Loucy (cell line): ENCODE results near the gene SUSD2.

ENCODE experiments used
- EZH2phosphoT487 ChIP-seq: fragments of 200-600 bp; IDR thresholded peaks from 2 replicates; pipeline ENCODE4 v1.6.1; 2018; ENCODE audit warnings: antibody characterized with exemption, mild to moderate bottlenecking, moderate library complexity, borderline replicate concordance
- TF ChIP-seq, protein P1 (sequence below): fragments of 200-600 bp; sonication (generic); conservative IDR thresholded peaks from 2 replicates; pipeline ENCODE4 v1.5.1; 2014; ENCODE audit warnings: mild to moderate bottlenecking, antibody characterized with exemption, low read length

DNA sequence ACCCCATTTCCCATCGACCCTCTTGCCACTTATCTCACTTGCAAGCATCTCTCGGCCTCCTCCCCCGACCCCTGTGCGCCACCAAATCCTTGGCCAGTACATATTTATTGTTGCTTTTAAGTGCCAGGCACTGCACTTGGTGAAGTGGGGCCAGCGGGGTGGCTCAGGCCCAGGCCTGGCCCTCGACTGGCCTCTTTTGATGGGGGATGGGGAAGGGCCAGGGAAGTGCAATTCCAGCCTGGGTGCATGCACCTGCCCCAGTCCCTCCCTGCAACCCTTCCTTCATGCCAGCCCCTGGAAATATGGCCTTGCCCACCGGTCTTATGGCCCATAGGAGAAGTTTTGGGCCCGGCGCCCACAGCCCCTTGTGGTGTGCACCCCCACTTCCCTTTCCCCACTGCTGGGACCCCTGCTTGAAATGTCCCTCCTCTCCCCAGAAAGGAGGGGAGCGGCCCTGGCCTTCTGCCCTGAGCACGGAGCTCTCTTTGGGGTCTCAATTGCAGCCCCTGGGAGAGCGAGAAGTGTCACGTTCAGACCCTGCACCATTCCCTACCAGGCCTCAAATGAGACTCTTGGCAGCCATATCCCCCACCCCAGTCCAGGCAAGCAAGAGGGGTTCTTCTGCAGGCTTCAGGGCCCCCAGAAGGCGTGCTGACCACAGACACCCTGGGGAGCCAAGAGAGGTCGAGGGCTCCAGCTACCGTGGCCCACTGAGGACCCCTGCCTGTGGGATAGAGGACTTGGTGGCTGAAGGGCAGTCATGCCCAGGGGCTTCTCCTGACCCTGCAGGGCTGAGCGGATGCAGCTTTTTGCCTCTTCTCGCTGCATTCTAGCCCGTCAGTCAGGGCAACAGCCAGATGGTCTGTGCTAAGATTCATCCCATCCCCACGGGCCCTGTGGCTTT, 961 bp downstream of the SUSD2 start:
- TF ChIP-seq, protein P1, sequence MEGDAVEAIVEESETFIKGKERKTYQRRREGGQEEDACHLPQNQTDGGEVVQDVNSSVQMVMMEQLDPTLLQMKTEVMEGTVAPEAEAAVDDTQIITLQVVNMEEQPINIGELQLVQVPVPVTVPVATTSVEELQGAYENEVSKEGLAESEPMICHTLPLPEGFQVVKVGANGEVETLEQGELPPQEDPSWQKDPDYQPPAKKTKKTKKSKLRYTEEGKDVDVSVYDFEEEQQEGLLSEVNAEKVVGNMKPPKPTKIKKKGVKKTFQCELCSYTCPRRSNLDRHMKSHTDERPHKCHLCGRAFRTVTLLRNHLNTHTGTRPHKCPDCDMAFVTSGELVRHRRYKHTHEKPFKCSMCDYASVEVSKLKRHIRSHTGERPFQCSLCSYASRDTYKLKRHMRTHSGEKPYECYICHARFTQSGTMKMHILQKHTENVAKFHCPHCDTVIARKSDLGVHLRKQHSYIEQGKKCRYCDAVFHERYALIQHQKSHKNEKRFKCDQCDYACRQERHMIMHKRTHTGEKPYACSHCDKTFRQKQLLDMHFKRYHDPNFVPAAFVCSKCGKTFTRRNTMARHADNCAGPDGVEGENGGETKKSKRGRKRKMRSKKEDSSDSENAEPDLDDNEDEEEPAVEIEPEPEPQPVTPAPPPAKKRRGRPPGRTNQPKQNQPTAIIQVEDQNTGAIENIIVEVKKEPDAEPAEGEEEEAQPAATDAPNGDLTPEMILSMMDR: peak; percentile 57
- TF ChIP-seq EZH2phosphoT487: no peak
